GM21825 (cell line): ENCODE results near the gene SPAAR.
"Not testable (repeated sequence)": the region's sequence is repeated elsewhere in the genome, so short reads cannot be mapped to it uniquely, and the experiment has no call there.

Experiments used
- ATAC-seq: cut with Tn5 transposase; IDR thresholded peaks from one replicate; pipeline ENCODE4 v1.9.1; 2021; ENCODE audit warnings: mild to moderate bottlenecking, moderate library complexity; ENCODE audit not compliant: unreplicated experiment

The SPAAR gene

GRCh38 chr9:35919212-35920008 lies 10.1 kb downstream of the SPAAR start:
- no peak for ATAC-seq

GRCh38 chr9:35920051-35920620 lies 10.8 kb downstream of the SPAAR start:
- no peak for ATAC-seq

- no peak for ATAC-seq
Observed at GRCh38 chr9:35923598-35923926, 14.3 kb downstream of the SPAAR start.

GRCh38 chr9:35923927-35924763 lies 14.9 kb downstream of the SPAAR start:
- ATAC-seq = no peak

- ATAC-seq = no peak
Observed at GRCh38 chr9:35928591-35929452, 19.5 kb downstream of the SPAAR start.

DNA sequence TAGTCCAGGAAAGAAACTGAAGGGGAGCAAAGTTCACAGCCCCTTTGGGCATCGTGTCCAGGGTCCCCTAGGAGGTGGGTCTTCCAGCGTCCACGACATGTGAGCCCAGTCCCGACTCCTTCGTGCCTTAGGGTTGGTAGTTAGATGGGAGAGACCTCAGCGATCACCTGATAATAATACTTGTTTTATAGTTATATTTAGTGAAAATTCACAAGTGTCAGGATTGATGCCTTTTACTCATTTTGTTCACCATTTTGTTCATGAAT lies 20.1 kb downstream of the SPAAR start:
- ATAC-seq = no peak

GRCh38 chr9:35930521-35930920 lies 21.2 kb downstream of the SPAAR start:
- ATAC-seq = no peak

GRCh38 chr9:35930989-35931388 lies 21.7 kb downstream of the SPAAR start:
- no peak for ATAC-seq

- ATAC-seq = no peak
Observed at GRCh38 chr9:35932735-35933134, 23.4 kb downstream of the SPAAR start.

- ATAC-seq = no peak
Observed at GRCh38 chr9:35933550-35934067, 24.3 kb downstream of the SPAAR start.

GRCh38 chr9:35934069-35934468 lies 24.8 kb downstream of the SPAAR start:
- not testable (repeated sequence) for ATAC-seq

DNA sequence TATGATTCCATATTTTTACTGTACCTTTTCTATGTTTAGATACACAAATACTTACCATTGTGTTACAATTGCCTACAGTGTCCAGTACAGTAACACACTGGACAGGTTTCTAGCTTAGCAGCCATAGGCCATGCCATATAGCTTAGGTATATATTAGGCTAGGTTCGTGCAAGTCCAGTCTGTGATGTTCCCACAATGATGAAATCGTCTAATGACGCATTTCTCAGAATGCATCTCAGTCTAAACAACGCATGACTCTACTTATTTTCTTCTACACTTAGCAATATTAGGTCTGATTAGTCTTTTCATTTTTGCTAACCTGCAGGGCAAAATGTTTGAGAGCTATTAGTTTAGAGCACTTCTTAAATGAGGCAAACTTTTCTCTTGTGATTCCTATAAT lies 26.0 kb downstream of the SPAAR start:
- ATAC-seq = no peak

GRCh38 chr9:35935755-35936509 lies 26.6 kb downstream of the SPAAR start:
- ATAC-seq = no peak

DNA sequence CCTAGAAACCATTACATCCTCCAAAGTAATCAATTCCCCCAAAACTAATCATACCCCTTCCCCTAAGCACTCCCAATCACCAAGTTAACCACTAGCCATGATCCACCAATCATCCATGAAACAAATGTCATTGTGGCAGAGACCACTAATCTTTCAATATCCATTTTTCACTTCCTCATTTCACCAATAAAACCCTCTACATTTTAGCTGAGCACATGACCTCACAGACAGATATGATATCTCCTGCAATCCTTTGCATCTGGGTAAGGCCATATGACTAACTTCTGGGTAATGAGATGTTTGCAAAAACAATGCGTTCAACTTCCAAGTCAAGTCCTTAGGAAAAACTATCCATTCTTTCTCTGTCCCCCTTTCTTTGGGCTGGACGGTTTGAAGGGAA lies 27.9 kb downstream of the SPAAR start:
- no peak for ATAC-seq

DNA sequence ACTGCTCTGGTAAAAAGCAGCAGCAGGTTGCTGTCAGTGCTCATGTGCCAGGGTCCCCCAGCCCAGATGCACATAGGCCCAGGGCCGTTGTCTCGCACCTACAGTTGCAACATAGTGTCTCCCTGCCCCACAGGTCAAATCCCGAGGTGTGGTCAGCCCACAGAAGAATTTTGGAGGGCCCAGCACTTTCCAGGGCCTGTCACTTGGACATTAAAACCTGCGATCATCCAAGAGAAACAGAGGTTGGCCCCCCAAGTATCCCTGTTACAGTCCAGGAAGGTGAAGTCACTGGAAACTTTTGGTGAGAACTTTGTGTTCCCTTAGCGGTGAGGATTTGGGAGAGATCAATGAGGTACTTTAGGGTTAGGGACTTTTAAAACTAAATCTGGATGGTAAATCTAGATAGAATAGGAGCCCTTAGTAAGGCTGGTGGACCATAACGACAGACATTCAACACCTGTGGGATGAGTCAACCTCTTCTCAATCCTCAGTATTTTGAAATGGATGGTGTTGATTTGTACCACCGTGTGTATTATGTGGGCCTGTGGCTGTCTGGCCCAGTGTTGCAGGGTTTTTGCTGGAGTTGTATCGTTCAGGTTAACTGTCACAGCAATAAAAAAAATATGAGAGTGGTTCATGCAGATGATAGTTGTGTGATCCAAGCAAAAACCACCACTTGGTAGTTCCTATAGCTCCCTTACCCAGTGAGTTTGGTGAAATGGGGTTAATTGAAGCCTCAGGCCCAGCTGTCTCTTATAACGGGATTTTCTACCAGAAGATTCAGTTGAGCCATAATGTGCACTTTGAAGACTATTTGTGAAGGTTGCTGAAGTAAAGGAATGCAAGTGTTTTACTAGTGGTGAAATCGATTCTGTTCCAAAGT lies 29.4 kb downstream of the SPAAR start:
- no peak for ATAC-seq

GRCh38 chr9:35939679-35940250 lies 30.5 kb downstream of the SPAAR start:
- ATAC-seq = no peak

GRCh38 chr9:35940458-35941407 lies 31.4 kb downstream of the SPAAR start:
- no peak for ATAC-seq

- no peak for ATAC-seq
Observed at GRCh38 chr9:35942286-35942685, 33.0 kb downstream of the SPAAR start.
